Stomach (tissue), 4 donors: Measurements from ENCODE around the gene EIF4H.

ENCODE experiments used
- POLR2A ChIP-seq, 4 donors: fragments of 450-650 bp; IDR thresholded peaks; one replicate each; pipeline ENCODE4 v1.6.1; 2016; ENCODE audit warnings: antibody characterized with exemption in 4 of 4, control low read depth in 2 of 4, mild to moderate bottlenecking in 1 of 4, moderate library complexity in 1 of 4
- POLR2AphosphoS5 ChIP-seq, 3 donors: sonication (generic); formaldehyde crosslinking; IDR thresholded peaks; one replicate each; pipeline ENCODE4 v1.6.1; 2016; ENCODE audit warnings: antibody characterized with exemption in 3 of 3
- TF ChIP-seq, protein P1 (sequence below), 7 experiments: fragments of 450-650 bp in 4 of 7; fragments of 200-600 bp in 3 of 7; sonication (generic) in 3 of 7; IDR thresholded peaks; one replicate each; pipeline ENCODE4 v1.5.1; 2016 to 2019; ENCODE audit warnings: antibody characterized with exemption in 7 of 7, control low read depth in 2 of 7, mild to moderate bottlenecking in 1 of 7

- TF ChIP-seq POLR2A (IDR thresholded peaks at IDR 0.05), result no peak
- TF ChIP-seq POLR2AphosphoS5 (IDR thresholded peaks at IDR 0.05), result no peak
- TF ChIP-seq, protein P1, sequence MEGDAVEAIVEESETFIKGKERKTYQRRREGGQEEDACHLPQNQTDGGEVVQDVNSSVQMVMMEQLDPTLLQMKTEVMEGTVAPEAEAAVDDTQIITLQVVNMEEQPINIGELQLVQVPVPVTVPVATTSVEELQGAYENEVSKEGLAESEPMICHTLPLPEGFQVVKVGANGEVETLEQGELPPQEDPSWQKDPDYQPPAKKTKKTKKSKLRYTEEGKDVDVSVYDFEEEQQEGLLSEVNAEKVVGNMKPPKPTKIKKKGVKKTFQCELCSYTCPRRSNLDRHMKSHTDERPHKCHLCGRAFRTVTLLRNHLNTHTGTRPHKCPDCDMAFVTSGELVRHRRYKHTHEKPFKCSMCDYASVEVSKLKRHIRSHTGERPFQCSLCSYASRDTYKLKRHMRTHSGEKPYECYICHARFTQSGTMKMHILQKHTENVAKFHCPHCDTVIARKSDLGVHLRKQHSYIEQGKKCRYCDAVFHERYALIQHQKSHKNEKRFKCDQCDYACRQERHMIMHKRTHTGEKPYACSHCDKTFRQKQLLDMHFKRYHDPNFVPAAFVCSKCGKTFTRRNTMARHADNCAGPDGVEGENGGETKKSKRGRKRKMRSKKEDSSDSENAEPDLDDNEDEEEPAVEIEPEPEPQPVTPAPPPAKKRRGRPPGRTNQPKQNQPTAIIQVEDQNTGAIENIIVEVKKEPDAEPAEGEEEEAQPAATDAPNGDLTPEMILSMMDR (IDR thresholded peaks at IDR 0.05), result no peak
Measured at GRCh38 chr7:74179935-74180604, 5.9 kb downstream of the EIF4H start.
